Karpas-422 (cell line): ENCODE measurements around the gene NQO1. TPM values are rescaled to one million over a fixed set of nuclear protein-coding genes. Genes with fewer than 3 reads are reported as not detected.

Source experiments
- DNase-seq: peaks from one replicate; pipeline ENCODE4 v3.0.0-alpha.2; 2015
- H2AFZ ChIP-seq: fragments of 200-600 bp; sonication (generic); 2 replicates; pipeline ENCODE4 v1.6.1; 2014; ENCODE audit warnings: antibody characterized with exemption, low read length, mixed read lengths
- H3K27ac ChIP-seq: fragments of 200-600 bp; sonication (generic); 2 replicates; pipeline ENCODE4 v1.5.1; 2014; ENCODE audit warnings: mild to moderate bottlenecking, low read length, moderate library complexity
- H3K27me3 ChIP-seq: fragments of 200-600 bp; sonication (generic); 2 replicates; pipeline ENCODE4 v1.6.1; 2014; ENCODE audit warnings: low read length, mixed read lengths
- H3K36me3 ChIP-seq: fragments of 200-600 bp; sonication (generic); 2 replicates; pipeline ENCODE4 v1.6.1; 2014; ENCODE audit warnings: low read length, mixed read lengths; ENCODE audit not compliant: insufficient read depth
- H3K4me1 ChIP-seq: fragments of 200-600 bp; sonication (generic); 2 replicates; pipeline ENCODE4 v1.6.1; 2014; ENCODE audit warnings: mild to moderate bottlenecking, low read length, mixed read lengths
- H3K4me2 ChIP-seq: fragments of 200-600 bp; sonication (generic); 2 replicates; pipeline ENCODE4 v1.6.1; 2014; ENCODE audit warnings: low read length, low read depth, mild to moderate bottlenecking; ENCODE audit not compliant: poor library complexity, severe bottlenecking
- H3K4me3 ChIP-seq: fragments of 200-600 bp; sonication (generic); 2 replicates; pipeline ENCODE4 v1.5.1; 2014; ENCODE audit warnings: mild to moderate bottlenecking, antibody characterized with exemption, low read length, mixed read lengths
- H3K79me2 ChIP-seq: fragments of 200-600 bp; sonication (generic); 2 replicates; pipeline ENCODE4 v1.6.1; 2014; ENCODE audit warnings: mild to moderate bottlenecking, low read length, mixed read lengths
- H3K9ac ChIP-seq: fragments of 200-600 bp; sonication (generic); 2 replicates; pipeline ENCODE4 v1.6.0; 2014; ENCODE audit warnings: low read length
- H3K9me2 ChIP-seq: fragments of 200-600 bp; sonication (generic), shearing (Covaris generic); replicated peaks from 2 replicates; pipeline ENCODE4 v1.6.0; 2014; ENCODE audit warnings: mild to moderate bottlenecking, low read length, moderate library complexity; ENCODE audit not compliant: insufficient read depth
- H3K9me3 ChIP-seq: fragments of 300-700, 200-600 bp; sonication (generic); 2 replicates; pipeline ENCODE4 v1.6.1; 2014; ENCODE audit warnings: low read length, mixed read lengths
- H4K20me1 ChIP-seq: fragments of 200-600 bp; sonication (generic); 2 replicates; pipeline ENCODE4 v1.6.1; 2014; ENCODE audit warnings: mild to moderate bottlenecking, antibody characterized with exemption, low read length, low read depth; ENCODE audit not compliant: insufficient read depth
- total RNA-seq: library from RNA; depleted of rRNA; stranded (reverse); fragments of >200 nt; shearing (Covaris generic); gene quantifications from 2 replicates; pipeline ENCODE4 v1.2.3, GENCODE V29; 2014; ENCODE audit warnings: low replicate concordance

NQO1 gene
- total RNA-seq, 1 experiment from 2014 or later: 16.2 TPM

DNA sequence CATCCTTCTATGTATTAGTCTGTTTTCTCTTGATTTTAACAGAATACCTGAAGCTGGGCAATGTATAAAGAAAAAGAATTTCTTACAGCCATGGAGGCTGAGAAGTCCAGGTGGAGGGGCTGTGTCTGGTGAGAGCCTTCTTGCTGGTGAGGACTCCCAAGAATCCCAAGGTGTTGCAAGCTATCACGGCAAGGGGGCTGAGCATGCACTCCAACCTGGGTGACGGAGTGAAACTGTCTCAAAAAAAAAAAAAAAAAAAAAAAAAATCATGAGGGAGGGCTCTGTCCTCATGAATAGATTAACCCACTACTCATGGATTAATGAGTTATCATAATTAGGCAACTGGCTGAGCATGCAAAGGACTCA is 19.4 kb downstream of the NQO1 start:
- Histone ChIP-seq H3K4me2 (no peak overlapping the region), H3K4me1 (no peaks in the 10 kb centered on the region), H4K20me1 (no peaks in the 10 kb centered on the region), H3K4me3 (no peak overlapping the region), H3K9me3 (no peaks in the 10 kb centered on the region), H3K79me2 (peaks cover 9% of the 10 kb centered on the region), H3K9ac (no peak overlapping the region), H2AFZ (no peak overlapping the region), H3K9me2 (no peaks in the 10 kb centered on the region), H3K27me3 (no peaks in the 10 kb centered on the region), H3K36me3 (peaks cover 15% of the 10 kb centered on the region; the same call in 1 of the 2 replicates), H3K27ac (no peak overlapping the region)
- DNase-seq: no peak

DNA sequence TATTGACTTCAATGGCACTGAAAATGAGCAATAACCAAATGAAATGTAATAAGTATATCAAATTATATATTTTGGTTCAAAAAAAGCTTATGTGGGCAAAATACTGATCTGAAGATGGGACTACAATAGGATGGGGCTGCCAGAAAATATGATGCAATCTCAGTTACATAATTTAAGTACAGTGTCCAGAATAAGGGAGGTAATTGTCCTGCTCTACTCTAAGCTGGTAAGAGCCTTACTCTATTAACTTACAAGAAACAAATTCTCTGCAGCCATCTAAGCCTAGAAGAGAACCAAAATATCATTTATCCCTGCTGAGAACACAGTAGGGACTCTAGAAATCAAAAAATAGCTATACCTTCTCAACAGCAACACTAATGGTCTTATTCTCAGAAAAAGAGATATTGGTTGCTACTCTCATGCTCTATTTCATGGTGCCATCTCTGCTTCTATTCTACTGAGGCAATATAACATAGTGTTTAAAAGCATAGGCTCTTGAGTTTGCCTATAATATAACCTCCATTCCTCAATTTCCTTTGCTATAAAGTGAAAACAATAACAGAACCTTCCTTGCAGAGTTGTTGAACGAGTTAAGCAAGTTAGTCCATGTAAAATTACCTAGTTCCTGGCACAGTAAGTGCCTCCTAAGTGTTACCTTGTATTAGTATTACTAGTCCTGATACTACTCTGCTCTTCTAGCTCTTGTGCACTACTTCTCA is 19.9 kb downstream of the NQO1 start:
- Histone ChIP-seq H3K4me1 (no peaks in the 10 kb centered on the region), H3K27ac (peak overlapping the region; percentile 5; the same call in 1 of the 2 replicates), H4K20me1 (no peaks in the 10 kb centered on the region), H3K36me3 (peaks cover 15% of the 10 kb centered on the region; the same call in 1 of the 2 replicates), H2AFZ (no peak overlapping the region), H3K9me2 (no peaks in the 10 kb centered on the region), H3K79me2 (peaks cover 15% of the 10 kb centered on the region), H3K9ac (no peak overlapping the region), H3K4me2 (no peak overlapping the region), H3K9me3 (no peaks in the 10 kb centered on the region), H3K27me3 (no peaks in the 10 kb centered on the region), H3K4me3 (no peak overlapping the region)
- DNase-seq: no peak

GRCh38 chr16:69703638-69704037 is 22.7 kb downstream of the NQO1 start:
- Histone ChIP-seq H3K4me2 (no peak overlapping the region), H3K9me3 (no peaks in the 10 kb centered on the region), H3K4me1 (no peaks in the 10 kb centered on the region), H3K9me2 (no peaks in the 10 kb centered on the region), H4K20me1 (no peaks in the 10 kb centered on the region), H3K4me3 (no peak overlapping the region), H2AFZ (no peak overlapping the region), H3K27me3 (no peaks in the 10 kb centered on the region), H3K9ac (no peak overlapping the region), H3K36me3 (peaks cover 9% of the 10 kb centered on the region; the same call in 1 of the 2 replicates), H3K27ac (no peak overlapping the region), H3K79me2 (peaks cover 18% of the 10 kb centered on the region)
- DNase-seq: no peak

DNA sequence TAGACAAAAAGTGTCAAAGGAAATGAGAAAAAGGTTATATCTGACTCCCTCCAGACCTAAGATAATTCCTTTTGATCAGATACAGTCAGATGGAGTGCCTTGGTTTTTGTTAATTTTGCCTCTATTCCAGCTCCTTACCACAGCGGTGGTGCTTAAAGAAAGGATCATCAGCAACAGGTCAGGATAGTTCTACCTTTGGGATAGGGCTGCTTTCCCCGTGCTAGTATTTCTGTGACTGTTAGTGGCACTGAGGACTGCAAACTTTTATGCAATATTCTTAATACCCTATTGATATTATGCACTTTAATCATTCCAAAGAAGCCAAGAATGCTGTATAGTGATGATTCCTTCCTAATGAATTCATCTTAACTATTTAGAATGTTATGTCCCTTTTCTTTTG is 24.5 kb downstream of the NQO1 start:
- H3K79me2 ChIP-seq: peaks cover 21% of the 10 kb centered on the region
- no peaks in the 10 kb centered on the region for H3K9me3 ChIP-seq
- H3K36me3 ChIP-seq: peaks cover 9% of the 10 kb centered on the region; the same call in 1 of the 2 replicates
- no peak overlapping the region for H2AFZ ChIP-seq
- no peaks in the 10 kb centered on the region for H3K9me2 ChIP-seq
- DNase-seq: no peak
- no peaks in the 10 kb centered on the region for H3K27me3 ChIP-seq
- no peak overlapping the region for H3K27ac ChIP-seq
- H3K4me2 ChIP-seq: no peak overlapping the region
- no peak overlapping the region for H3K9ac ChIP-seq
- no peaks in the 10 kb centered on the region for H3K4me1 ChIP-seq
- no peaks in the 10 kb centered on the region for H4K20me1 ChIP-seq
- H3K4me3 ChIP-seq: no peak overlapping the region

DNA sequence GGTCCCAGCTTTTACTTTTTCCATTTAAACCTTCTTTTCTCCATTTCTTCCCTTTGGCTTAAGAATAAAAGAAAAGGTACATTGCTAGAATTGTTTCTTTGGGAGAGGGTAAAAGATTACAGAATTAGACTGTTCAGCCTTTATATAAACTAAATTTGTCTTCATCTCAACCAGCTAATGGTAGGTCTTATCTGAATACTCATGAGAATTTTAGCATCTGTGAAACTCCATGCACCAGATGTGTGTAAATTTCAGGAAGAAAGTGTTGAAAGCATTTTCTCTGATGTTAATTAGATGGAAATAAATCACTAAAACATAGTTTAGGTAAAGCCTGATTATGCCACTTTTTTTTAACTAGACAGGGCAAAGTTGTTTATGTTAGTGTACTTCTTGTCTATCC is 24.9 kb downstream of the NQO1 start:
- H3K79me2 ChIP-seq: peaks cover 21% of the 10 kb centered on the region
- H3K9ac ChIP-seq: no peak overlapping the region
- no peak overlapping the region for H3K4me2 ChIP-seq
- no peak for DNase-seq
- H3K27me3 ChIP-seq: no peaks in the 10 kb centered on the region
- H3K27ac ChIP-seq: 0 out of 2 replicates have a peak overlapping the region, but pooled peaks have one; percentile 9
- peaks cover 12% of the 10 kb centered on the region; the same call in 1 of the 2 replicates for H3K36me3 ChIP-seq
- no peaks in the 10 kb centered on the region for H4K20me1 ChIP-seq
- H2AFZ ChIP-seq: no peak overlapping the region
- H3K9me2 ChIP-seq: no peaks in the 10 kb centered on the region
- no peak overlapping the region for H3K4me3 ChIP-seq
- H3K4me1 ChIP-seq: no peaks in the 10 kb centered on the region
- H3K9me3 ChIP-seq: no peaks in the 10 kb centered on the region

GRCh38 chr16:69699915-69700314 is 26.4 kb downstream of the NQO1 start:
- H4K20me1 ChIP-seq: no peaks in the 10 kb centered on the region
- H3K4me1 ChIP-seq: no peaks in the 10 kb centered on the region
- H3K9me2 ChIP-seq: no peaks in the 10 kb centered on the region
- H3K9ac ChIP-seq: no peak overlapping the region
- H3K4me3 ChIP-seq: no peak overlapping the region
- H3K79me2 ChIP-seq: peaks cover 21% of the 10 kb centered on the region
- no peak overlapping the region for H3K4me2 ChIP-seq
- H3K27me3 ChIP-seq: no peaks in the 10 kb centered on the region
- no peak overlapping the region for H3K27ac ChIP-seq
- peaks cover 23% of the 10 kb centered on the region; the same call in 1 of the 2 replicates for H3K36me3 ChIP-seq
- H3K9me3 ChIP-seq: no peaks in the 10 kb centered on the region
- no peak overlapping the region for H2AFZ ChIP-seq
- no peak for DNase-seq

GRCh38 chr16:69698404-69698803 is 28.0 kb downstream of the NQO1 start:
- H3K9me3 ChIP-seq: no peaks in the 10 kb centered on the region
- H2AFZ ChIP-seq: no peak overlapping the region
- no peaks in the 10 kb centered on the region for H3K4me1 ChIP-seq
- no peak overlapping the region for H3K4me3 ChIP-seq
- H4K20me1 ChIP-seq: no peaks in the 10 kb centered on the region
- no peak overlapping the region for H3K27ac ChIP-seq
- no peak for DNase-seq
- H3K27me3 ChIP-seq: no peaks in the 10 kb centered on the region
- H3K36me3 ChIP-seq: peaks cover 31% of the 10 kb centered on the region; the same call in 1 of the 2 replicates
- H3K4me2 ChIP-seq: no peak overlapping the region
- peaks cover 18% of the 10 kb centered on the region for H3K79me2 ChIP-seq
- no peak overlapping the region for H3K9ac ChIP-seq
- H3K9me2 ChIP-seq: no peaks in the 10 kb centered on the region

- H3K9me3 ChIP-seq: no peaks in the 10 kb centered on the region
- no peak overlapping the region for H3K4me2 ChIP-seq
- H3K27me3 ChIP-seq: no peaks in the 10 kb centered on the region
- peaks cover 3% of the 10 kb centered on the region; the same call in 1 of the 2 replicates for H3K79me2 ChIP-seq
- H2AFZ ChIP-seq: no peak overlapping the region
- no peak overlapping the region for H3K4me3 ChIP-seq
- no peaks in the 10 kb centered on the region for H4K20me1 ChIP-seq
- H3K9ac ChIP-seq: no peak overlapping the region
- H3K27ac ChIP-seq: no peak overlapping the region
- H3K9me2 ChIP-seq: no peaks in the 10 kb centered on the region
- no peak for DNase-seq
- no peaks in the 10 kb centered on the region for H3K4me1 ChIP-seq
- H3K36me3 ChIP-seq: peaks cover 56% of the 10 kb centered on the region; the same call in 1 of the 2 replicates
Measured at GRCh38 chr16:69693916-69694315, 32.4 kb downstream of the NQO1 start.
